Measurements from ENCODE around the gene NCEH1.

DNA sequence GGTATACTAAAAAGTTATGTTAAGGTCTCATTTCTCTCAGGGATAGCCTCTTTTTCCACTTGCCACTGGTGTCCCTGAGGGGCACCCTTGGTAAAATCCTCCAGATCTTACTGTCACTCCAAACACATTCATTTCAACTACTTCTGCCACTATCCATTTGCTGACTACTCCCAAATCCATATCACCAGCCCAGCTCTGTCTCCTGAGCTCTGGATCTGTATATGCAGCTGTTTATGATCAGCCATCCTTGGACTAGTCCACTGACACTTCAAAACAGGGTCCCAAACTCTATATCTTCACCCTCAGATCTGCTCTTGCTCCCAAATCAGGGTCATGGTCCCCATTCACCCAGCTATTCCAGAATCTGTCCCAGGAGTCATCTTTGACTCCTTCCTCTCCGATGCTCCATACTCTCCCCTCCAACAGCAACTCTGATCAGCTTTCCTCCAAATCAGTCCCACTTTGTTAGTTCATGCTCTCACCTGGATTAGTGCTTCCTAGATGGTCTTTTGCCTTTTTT lies 9.9 kb downstream of the NCEH1 start:
- TF ChIP-seq, protein P1, sequence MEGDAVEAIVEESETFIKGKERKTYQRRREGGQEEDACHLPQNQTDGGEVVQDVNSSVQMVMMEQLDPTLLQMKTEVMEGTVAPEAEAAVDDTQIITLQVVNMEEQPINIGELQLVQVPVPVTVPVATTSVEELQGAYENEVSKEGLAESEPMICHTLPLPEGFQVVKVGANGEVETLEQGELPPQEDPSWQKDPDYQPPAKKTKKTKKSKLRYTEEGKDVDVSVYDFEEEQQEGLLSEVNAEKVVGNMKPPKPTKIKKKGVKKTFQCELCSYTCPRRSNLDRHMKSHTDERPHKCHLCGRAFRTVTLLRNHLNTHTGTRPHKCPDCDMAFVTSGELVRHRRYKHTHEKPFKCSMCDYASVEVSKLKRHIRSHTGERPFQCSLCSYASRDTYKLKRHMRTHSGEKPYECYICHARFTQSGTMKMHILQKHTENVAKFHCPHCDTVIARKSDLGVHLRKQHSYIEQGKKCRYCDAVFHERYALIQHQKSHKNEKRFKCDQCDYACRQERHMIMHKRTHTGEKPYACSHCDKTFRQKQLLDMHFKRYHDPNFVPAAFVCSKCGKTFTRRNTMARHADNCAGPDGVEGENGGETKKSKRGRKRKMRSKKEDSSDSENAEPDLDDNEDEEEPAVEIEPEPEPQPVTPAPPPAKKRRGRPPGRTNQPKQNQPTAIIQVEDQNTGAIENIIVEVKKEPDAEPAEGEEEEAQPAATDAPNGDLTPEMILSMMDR (IDR thresholded peaks at IDR 0.05) = no peak
- TF ChIP-seq POLR2AphosphoS5 (IDR thresholded peaks at IDR 0.05) = no peak
